HEK293 (cell line): ENCODE results near the gene PRKG1.

Experiments used
- CTCF ChIA-PET: fragments of 350-600 bp; formaldehyde crosslinking; extraction: SDS; loops from one replicate; lab custom pipeline; 2021; ENCODE audit warnings: antibody characterized with exemption; lab: Yijun Ruan, JAX
- POLR2A ChIA-PET: fragments of 300-600 bp; formaldehyde crosslinking; extraction: SDS; loops from one replicate; lab custom pipeline; 2020; ENCODE audit warnings: antibody characterized with exemption, inconsistent platforms; lab: Yijun Ruan, JAX
- H3K27ac ChIP-seq: fragments of 200-500 bp; sonication (Bioruptor generic); 2 replicates; pipeline ENCODE4 v1.5.1; 2014; ENCODE audit warnings: low read depth, low read length, control low read depth, inconsistent platforms; ENCODE audit errors: extremely low read depth
- H3K36me3 ChIP-seq, 2 experiments: fragments of 200-500 bp in 1 of 2; sonication (Bioruptor generic) in 1 of 2; 1 replicate in 1 of 2; 2 replicates in 1 of 2; pipeline ENCODE4 v1.5.1; 2014 to 2017; ENCODE audit warnings: inconsistent platforms in 2 of 2, low read length in 2 of 2; ENCODE audit not compliant: control insufficient read depth in 2 of 2, insufficient read depth in 1 of 2
- H3K4me1 ChIP-seq: fragments of 200-500 bp; sonication (Bioruptor generic); 2 replicates; pipeline ENCODE4 v1.5.1; 2014; ENCODE audit warnings: mild to moderate bottlenecking, low read length, inconsistent platforms; ENCODE audit not compliant: control insufficient read depth, insufficient read depth
- H3K4me3 ChIP-seq: 2 replicates; pipeline ENCODE4 v1.5.1; 2011; ENCODE audit warnings: low read depth, mild to moderate bottlenecking, control low read depth, low read length, moderate library complexity
- H3K9me3 ChIP-seq: fragments of 200-500 bp; sonication (Bioruptor generic); 2 replicates; pipeline ENCODE4 v1.5.1; 2014; ENCODE audit warnings: low read depth, low read length, inconsistent platforms; ENCODE audit not compliant: control insufficient read depth, insufficient read depth
- BCL11B ChIP-seq: fragments of 450-650 bp; formaldehyde crosslinking; IDR thresholded peaks from 2 replicates; pipeline ENCODE4 v1.5.1; 2016; ENCODE audit warnings: low read depth, missing biosample characterization, missing genetic modification characterization
- KLF8 ChIP-seq: fragments of 450-650 bp; formaldehyde crosslinking; IDR thresholded peaks from 2 replicates; pipeline ENCODE4 v1.5.1; 2016; ENCODE audit warnings: missing biosample characterization, missing genetic modification characterization
- MZF1 ChIP-seq: fragments of 450-650 bp; formaldehyde crosslinking; IDR thresholded peaks from 2 replicates; pipeline ENCODE4 v1.5.1; 2017; ENCODE audit warnings: missing biosample characterization, missing genetic modification characterization, borderline replicate concordance
- PRDM1 ChIP-seq: fragments of 450-650 bp; formaldehyde crosslinking; IDR thresholded peaks from 2 replicates; pipeline ENCODE4; 2016; ENCODE audit warnings: missing biosample characterization, missing genetic modification characterization
- RBAK ChIP-seq: fragments of 450-650 bp; formaldehyde crosslinking; IDR thresholded peaks from 2 replicates; pipeline ENCODE4 v1.5.1; 2016; ENCODE audit warnings: missing biosample characterization, missing genetic modification characterization
- ZBTB21 ChIP-seq: fragments of 450-650 bp; formaldehyde crosslinking; IDR thresholded peaks from 2 replicates; pipeline ENCODE4 v1.5.1; 2017; ENCODE audit warnings: missing biosample characterization, missing genetic modification characterization
- ZFP3 ChIP-seq: fragments of 450-650 bp; formaldehyde crosslinking; IDR thresholded peaks from 2 replicates; pipeline ENCODE4 v1.5.1; 2016; ENCODE audit warnings: low read depth, missing biosample characterization, missing genetic modification characterization
- ZNF132 ChIP-seq: fragments of 450-650 bp; formaldehyde crosslinking; IDR thresholded peaks from 2 replicates; pipeline ENCODE4 v1.5.1; 2017; ENCODE audit warnings: missing biosample characterization, missing genetic modification characterization, borderline replicate concordance
- ZNF174 ChIP-seq: fragments of 450-650 bp; formaldehyde crosslinking; IDR thresholded peaks from 2 replicates; pipeline ENCODE4 v1.5.0; 2017; ENCODE audit warnings: missing biosample characterization, mild to moderate bottlenecking, missing genetic modification characterization
- ZNF19 ChIP-seq: fragments of 450-650 bp; formaldehyde crosslinking; IDR thresholded peaks from 2 replicates; pipeline ENCODE4; 2016; ENCODE audit warnings: missing biosample characterization, missing genetic modification characterization, low read depth
- ZNF239 ChIP-seq: fragments of 450-650 bp; formaldehyde crosslinking; IDR thresholded peaks from 2 replicates; pipeline ENCODE4 v1.5.1; 2016; ENCODE audit warnings: missing biosample characterization, missing genetic modification characterization
- ZNF510 ChIP-seq: fragments of 450-650 bp; formaldehyde crosslinking; IDR thresholded peaks from 2 replicates; pipeline ENCODE4 v1.5.1; 2018; ENCODE audit warnings: mild to moderate bottlenecking, missing genetic modification characterization, missing biosample characterization; ENCODE audit not compliant: insufficient replicate concordance
- ZNF514 ChIP-seq: fragments of 450-650 bp; formaldehyde crosslinking; IDR thresholded peaks from 2 replicates; pipeline ENCODE4 v1.5.1; 2016; ENCODE audit warnings: missing biosample characterization, missing genetic modification characterization
- ZNF558 ChIP-seq: fragments of 450-650 bp; formaldehyde crosslinking; IDR thresholded peaks from 2 replicates; pipeline ENCODE4 v1.5.1; 2016; ENCODE audit warnings: missing biosample characterization, missing genetic modification characterization
- ZNF747 ChIP-seq: fragments of 450-650 bp; formaldehyde crosslinking; IDR thresholded peaks from 2 replicates; pipeline ENCODE4 v1.5.1; 2016; ENCODE audit warnings: missing biosample characterization, missing genetic modification characterization
- ZNF777 ChIP-seq: fragments of 450-650 bp; formaldehyde crosslinking; IDR thresholded peaks from 2 replicates; pipeline ENCODE4 v1.5.1; 2017; ENCODE audit warnings: missing biosample characterization, missing genetic modification characterization, borderline replicate concordance
- ZNF785 ChIP-seq: fragments of 450-650 bp; formaldehyde crosslinking; IDR thresholded peaks from 2 replicates; pipeline ENCODE4 v1.5.1; 2016; ENCODE audit warnings: missing biosample characterization, missing genetic modification characterization
- TF ChIP-seq, protein P1 (sequence below): fragments of 450-650 bp; formaldehyde crosslinking; IDR thresholded peaks from 2 replicates; pipeline ENCODE4 v1.5.0; 2017; ENCODE audit warnings: missing biosample characterization, missing genetic modification characterization, borderline replicate concordance
- TF ChIP-seq, protein P2 (sequence below): fragments of 450-650 bp; formaldehyde crosslinking; IDR thresholded peaks from 2 replicates; pipeline ENCODE4 v1.5.1; 2016; ENCODE audit warnings: missing biosample characterization, missing genetic modification characterization
- TF ChIP-seq, protein P3 (sequence below): sonication (generic); formaldehyde crosslinking; IDR thresholded peaks from 2 replicates; pipeline ENCODE4 v1.8.1; 2022; ENCODE audit warnings: mild to moderate bottlenecking, moderate library complexity, missing genetic modification reagents
- TF ChIP-seq, protein P4 (sequence below): fragments of 450-650 bp; formaldehyde crosslinking; IDR thresholded peaks from 2 replicates; pipeline ENCODE4 v1.5.1; 2016; ENCODE audit warnings: missing biosample characterization, missing genetic modification characterization
- TF ChIP-seq, protein P5 (sequence below): fragments of 450-650 bp; formaldehyde crosslinking; IDR thresholded peaks from 2 replicates; pipeline ENCODE4 v1.5.1; 2017; ENCODE audit warnings: missing biosample characterization, missing genetic modification characterization

The PRKG1 gene

GRCh38 chr10:52056291-52056690 is 982.0 kb downstream of the PRKG1 start (continued):
- TF ChIP-seq KLF8 (tag by site-specific recombination), result peak; percentile 56; the same call in 1 of the 2 replicates
- TF ChIP-seq, all 188 proteins: peak for 75

- Histone ChIP-seq H3K4me3 (no peak overlapping the region), H3K4me1 (0 out of 2 replicates have a peak, but pooled peaks cover 2% of the 10 kb centered on the region), H3K9me3 (no peaks in the 10 kb centered on the region), H3K27ac (no peak overlapping the region)
- no peak for TF ChIP-seq RBAK
- no peak for TF ChIP-seq ZNF558 (tag by site-specific recombination)
- TF ChIP-seq ZNF132, result no peak
- TF ChIP-seq PRDM1 (tag by site-specific recombination), result no peak
- no peak for TF ChIP-seq ZNF747 (tag by site-specific recombination)
- TF ChIP-seq ZFP3 (tag by site-specific recombination), result no peak
- no peak for TF ChIP-seq ZNF777 (tag by site-specific recombination)
- TF ChIP-seq, protein P1, sequence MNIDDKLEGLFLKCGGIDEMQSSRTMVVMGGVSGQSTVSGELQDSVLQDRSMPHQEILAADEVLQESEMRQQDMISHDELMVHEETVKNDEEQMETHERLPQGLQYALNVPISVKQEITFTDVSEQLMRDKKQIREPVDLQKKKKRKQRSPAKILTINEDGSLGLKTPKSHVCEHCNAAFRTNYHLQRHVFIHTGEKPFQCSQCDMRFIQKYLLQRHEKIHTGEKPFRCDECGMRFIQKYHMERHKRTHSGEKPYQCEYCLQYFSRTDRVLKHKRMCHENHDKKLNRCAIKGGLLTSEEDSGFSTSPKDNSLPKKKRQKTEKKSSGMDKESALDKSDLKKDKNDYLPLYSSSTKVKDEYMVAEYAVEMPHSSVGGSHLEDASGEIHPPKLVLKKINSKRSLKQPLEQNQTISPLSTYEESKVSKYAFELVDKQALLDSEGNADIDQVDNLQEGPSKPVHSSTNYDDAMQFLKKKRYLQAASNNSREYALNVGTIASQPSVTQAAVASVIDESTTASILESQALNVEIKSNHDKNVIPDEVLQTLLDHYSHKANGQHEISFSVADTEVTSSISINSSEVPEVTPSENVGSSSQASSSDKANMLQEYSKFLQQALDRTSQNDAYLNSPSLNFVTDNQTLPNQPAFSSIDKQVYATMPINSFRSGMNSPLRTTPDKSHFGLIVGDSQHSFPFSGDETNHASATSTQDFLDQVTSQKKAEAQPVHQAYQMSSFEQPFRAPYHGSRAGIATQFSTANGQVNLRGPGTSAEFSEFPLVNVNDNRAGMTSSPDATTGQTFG, result no peak
- no peak for TF ChIP-seq MZF1 (tag by site-specific recombination)
- TF ChIP-seq ZNF510, result no peak
- TF ChIP-seq ZNF239 (tag by site-specific recombination), result no peak
- no peak for TF ChIP-seq ZNF785 (tag by site-specific recombination)
- TF ChIP-seq ZNF174 (tag by site-specific recombination), result no peak
- no peak for TF ChIP-seq ZNF19 (tag by site-specific recombination)
- TF ChIP-seq, protein P2, sequence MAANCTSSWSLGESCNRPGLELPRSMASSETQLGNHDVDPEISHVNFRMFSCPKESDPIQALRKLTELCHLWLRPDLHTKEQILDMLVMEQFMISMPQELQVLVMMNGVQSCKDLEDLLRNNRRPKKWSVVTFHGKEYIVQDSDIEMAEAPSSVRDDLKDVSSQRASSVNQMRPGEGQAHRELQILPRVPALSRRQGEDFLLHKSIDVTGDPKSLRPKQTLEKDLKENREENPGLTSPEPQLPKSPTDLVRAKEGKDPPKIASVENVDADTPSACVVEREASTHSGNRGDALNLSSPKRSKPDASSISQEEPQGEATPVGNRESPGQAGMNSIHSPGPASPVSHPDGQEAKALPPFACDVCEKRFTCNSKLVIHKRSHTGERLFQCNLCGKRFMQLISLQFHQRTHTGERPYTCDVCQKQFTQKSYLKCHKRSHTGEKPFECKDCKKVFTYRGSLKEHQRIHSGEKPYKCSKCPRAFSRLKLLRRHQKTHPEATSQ (tag by site-specific recombination), result no peak
- no peak for TF ChIP-seq ZBTB21
- no peak for TF ChIP-seq ZNF514 (tag by site-specific recombination)
- TF ChIP-seq, all 188 proteins: peak for 0
- CTCF ChIA-PET, result no interaction called here
- H3K36me3 ChIP-seq, result no peaks in the 10 kb centered on the region
- POLR2A ChIA-PET, result no interaction called here
These were observed 984.8 kb downstream of the PRKG1 start for GRCh38 chr10:52059089-52059488.

DNA sequence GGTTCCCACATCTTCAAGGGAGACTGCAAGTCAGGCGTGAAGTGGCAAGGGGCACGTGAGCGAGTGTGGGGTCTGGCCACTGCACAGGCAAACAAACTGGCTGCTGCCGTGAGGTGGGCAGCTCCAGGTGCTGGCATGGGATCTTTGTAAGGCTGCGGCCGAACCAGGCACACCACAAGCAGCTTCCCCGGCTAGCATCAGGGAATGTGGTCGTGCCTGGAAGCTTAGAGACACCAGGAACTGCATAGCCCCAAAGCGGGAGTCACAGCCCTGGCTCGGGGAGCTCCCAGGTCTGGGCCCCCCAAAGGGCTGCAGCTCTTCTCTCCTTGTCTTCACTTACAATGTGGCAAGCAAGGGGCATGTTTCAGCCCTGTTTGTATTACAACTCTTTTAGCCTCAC is 988.9 kb downstream of the PRKG1 start:
- H3K4me3 ChIP-seq, result no peak overlapping the region
- no peaks in the 10 kb centered on the region for H3K4me1 ChIP-seq
- ChIA-PET POLR2A (no interaction called here), CTCF (interaction anchor here (0.7 kb wide), 1 partner anchor 1474 kb away, joined by 4 read pairs; no protein-coding TSS in a partner anchor)
- no peak overlapping the region for H3K27ac ChIP-seq
- no peaks in the 10 kb centered on the region for H3K36me3 ChIP-seq
- no peaks in the 10 kb centered on the region for H3K9me3 ChIP-seq
- TF ChIP-seq, protein P3, sequence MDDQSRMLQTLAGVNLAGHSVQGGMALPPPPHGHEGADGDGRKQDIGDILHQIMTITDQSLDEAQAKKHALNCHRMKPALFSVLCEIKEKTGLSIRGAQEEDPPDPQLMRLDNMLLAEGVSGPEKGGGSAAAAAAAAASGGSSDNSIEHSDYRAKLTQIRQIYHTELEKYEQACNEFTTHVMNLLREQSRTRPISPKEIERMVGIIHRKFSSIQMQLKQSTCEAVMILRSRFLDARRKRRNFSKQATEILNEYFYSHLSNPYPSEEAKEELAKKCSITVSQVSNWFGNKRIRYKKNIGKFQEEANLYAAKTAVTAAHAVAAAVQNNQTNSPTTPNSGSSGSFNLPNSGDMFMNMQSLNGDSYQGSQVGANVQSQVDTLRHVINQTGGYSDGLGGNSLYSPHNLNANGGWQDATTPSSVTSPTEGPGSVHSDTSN (CRISPR knock-in tag), result no peak
- no peak for TF ChIP-seq BCL11B
- TF ChIP-seq, protein P4, sequence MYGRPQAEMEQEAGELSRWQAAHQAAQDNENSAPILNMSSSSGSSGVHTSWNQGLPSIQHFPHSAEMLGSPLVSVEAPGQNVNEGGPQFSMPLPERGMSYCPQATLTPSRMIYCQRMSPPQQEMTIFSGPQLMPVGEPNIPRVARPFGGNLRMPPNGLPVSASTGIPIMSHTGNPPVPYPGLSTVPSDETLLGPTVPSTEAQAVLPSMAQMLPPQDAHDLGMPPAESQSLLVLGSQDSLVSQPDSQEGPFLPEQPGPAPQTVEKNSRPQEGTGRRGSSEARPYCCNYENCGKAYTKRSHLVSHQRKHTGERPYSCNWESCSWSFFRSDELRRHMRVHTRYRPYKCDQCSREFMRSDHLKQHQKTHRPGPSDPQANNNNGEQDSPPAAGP (tag by site-specific recombination), result no peak
- TF ChIP-seq, protein P1, result no peak
- TF ChIP-seq, protein P5, sequence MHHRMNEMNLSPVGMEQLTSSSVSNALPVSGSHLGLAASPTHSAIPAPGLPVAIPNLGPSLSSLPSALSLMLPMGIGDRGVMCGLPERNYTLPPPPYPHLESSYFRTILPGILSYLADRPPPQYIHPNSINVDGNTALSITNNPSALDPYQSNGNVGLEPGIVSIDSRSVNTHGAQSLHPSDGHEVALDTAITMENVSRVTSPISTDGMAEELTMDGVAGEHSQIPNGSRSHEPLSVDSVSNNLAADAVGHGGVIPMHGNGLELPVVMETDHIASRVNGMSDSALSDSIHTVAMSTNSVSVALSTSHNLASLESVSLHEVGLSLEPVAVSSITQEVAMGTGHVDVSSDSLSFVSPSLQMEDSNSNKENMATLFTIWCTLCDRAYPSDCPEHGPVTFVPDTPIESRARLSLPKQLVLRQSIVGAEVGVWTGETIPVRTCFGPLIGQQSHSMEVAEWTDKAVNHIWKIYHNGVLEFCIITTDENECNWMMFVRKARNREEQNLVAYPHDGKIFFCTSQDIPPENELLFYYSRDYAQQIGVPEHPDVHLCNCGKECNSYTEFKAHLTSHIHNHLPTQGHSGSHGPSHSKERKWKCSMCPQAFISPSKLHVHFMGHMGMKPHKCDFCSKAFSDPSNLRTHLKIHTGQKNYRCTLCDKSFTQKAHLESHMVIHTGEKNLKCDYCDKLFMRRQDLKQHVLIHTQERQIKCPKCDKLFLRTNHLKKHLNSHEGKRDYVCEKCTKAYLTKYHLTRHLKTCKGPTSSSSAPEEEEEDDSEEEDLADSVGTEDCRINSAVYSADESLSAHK, result no peak
